Activated naive CD4-positive, alpha-beta T cell treated with anti-CD3 and anti-CD28 coated beads, Interleukin-2, amount 50 U/mL, for 16 hours (primary cell): ENCODE data around the gene TRIP13.
"Not testable (repeated sequence)": the region's sequence is repeated elsewhere in the genome, so short reads cannot be mapped to it uniquely, and the experiment has no call there.

ENCODE experiments used
- DNase-seq: peaks from one replicate; pipeline ENCODE4 v3.0.0-alpha.2; 2020

TRIP13 gene

GRCh38 chr5:893137-893506 lies 438 bp downstream of the TRIP13 start:
- DNase-seq: no peak

DNA sequence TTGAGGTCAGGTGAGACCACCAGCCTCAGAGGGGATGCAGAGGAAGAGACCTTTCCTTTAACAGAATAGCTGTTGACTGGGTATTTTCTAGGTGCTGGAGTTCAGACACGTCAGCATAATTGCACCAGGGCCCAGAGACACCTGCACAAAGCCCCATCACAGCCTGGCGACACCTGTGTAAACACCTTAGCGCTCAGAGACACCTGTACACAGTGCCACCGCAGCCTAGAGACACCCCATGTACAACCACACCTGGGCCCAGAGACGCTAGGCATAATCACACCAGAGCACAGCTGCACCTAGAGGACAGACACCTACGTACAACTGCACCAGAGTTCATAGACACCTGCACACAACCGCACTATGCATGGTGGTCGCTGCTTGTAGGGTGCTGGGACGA lies 1.0 kb downstream of the TRIP13 start:
- DNase-seq: no peak

DNA sequence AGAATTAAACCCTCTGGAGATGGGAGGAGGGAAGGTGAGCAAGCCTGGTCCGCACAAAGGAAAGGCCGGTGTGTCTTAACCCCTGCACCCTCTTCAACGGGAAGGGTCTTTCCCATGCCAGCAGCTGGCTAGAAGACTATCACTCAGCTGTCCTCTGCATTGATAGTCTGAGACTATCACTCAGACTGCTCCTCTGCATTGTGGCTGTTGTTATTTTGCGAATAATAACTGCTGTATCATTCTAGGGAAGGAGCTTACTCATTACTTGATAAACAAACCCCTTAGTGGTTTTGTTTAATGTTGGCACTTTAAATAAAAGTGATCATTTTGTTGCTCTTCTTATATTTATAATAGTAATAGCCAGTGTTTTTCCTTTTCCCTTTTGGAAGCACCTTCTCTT lies 8.1 kb downstream of the TRIP13 start:
- no peak for DNase-seq

- no peak for DNase-seq
Measured at GRCh38 chr5:902129-902916, 9.6 kb downstream of the TRIP13 start.

- no peak for DNase-seq
Measured at GRCh38 chr5:903756-904096, 11.0 kb downstream of the TRIP13 start.

DNA sequence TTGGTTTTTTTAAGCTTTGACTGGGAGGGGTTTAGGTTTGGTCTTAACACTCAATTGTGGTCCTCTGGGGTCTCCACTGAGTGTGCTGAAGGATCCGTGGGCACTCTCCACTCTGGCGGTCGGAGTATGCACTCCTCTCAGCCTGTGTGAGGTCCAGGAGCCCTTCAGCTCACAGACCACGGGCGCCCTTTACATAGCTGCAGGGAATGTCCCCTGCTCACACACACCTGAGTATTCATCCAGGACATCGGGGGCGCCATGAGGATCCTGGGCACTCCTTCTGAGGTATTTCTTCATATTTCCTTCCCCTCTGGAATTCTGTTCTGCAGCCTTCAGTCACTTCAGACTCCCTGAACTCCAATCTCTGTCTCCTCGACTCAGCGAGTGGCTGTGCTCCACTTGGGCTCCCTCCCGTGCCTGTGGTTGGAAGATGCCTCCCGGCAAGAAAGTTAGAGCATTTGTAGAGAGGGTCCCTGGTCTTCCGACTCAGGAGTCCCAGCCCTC lies 12.5 kb downstream of the TRIP13 start:
- DNase-seq: no peak

- no peak for DNase-seq
Measured at GRCh38 chr5:907366-907910, 14.8 kb downstream of the TRIP13 start.

DNA sequence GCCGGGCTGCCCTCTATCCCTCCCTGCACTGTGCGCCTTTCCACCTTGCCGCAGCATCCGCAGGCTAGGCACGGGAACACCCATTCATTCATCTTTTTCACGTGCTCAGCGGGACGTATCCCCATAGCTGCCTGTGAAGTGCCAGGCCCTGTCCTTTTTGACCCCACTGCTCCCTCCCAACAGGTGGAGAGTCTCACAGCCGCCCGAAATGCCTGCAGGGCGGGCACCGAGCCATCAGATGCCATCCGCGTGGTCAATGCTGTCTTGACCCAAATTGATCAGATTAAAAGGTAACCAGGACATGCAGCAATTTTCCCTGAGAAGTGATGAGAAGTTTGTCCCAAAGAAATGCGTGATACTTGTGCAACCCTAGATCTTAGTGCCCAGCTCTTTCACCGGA lies 15.5 kb downstream of the TRIP13 start:
- no peak for DNase-seq

GRCh38 chr5:909086-909485 lies 16.4 kb downstream of the TRIP13 start:
- DNase-seq: no peak

- no peak for DNase-seq
Measured at GRCh38 chr5:909994-910768, 17.5 kb downstream of the TRIP13 start.

GRCh38 chr5:910769-911160 lies 18.1 kb downstream of the TRIP13 start:
- DNase-seq: no peak

DNA sequence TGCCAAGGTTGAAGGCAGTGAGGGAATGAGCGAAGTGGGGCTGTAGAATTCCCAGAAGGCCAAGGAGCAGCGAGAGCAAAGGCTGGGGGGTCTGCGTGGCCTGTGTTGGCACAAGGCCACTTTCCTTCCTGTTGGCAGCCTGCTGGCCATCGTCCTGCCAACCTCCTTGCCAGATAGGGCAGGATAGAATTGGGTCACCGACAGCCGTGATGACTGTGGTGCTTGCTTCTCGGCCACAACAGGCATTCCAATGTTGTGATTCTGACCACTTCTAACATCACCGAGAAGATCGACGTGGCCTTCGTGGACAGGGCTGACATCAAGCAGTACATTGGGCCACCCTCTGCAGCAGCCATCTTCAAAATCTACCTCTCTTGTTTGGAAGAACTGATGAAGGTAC lies 18.9 kb downstream of the TRIP13 start:
- DNase-seq: no peak

- DNase-seq: peak; percentile 37
Measured at GRCh38 chr5:912280-913091, 19.8 kb downstream of the TRIP13 start.

DNA sequence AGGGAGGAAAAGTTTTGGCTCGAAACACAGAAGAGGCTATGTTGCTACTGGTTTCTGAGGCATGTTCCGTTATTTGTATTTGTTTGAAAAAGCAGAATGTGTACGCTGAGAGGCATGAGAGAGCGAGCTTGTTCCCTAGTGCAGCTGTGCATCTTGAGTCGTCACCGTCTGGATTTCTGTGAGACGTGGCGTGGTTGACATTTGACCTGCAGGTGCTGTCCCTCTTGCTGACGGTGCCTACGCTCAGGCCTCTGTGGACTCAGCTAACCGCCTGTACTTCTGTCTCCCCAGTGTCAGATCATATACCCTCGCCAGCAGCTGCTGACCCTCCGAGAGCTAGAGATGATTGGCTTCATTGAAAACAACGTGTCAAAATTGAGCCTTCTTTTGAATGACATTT lies 21.5 kb downstream of the TRIP13 start:
- no peak for DNase-seq

- no peak for DNase-seq
Measured at GRCh38 chr5:914612-915011, 21.9 kb downstream of the TRIP13 start.

GRCh38 chr5:915346-915745 lies 22.7 kb downstream of the TRIP13 start:
- DNase-seq: not testable (repeated sequence)

DNA sequence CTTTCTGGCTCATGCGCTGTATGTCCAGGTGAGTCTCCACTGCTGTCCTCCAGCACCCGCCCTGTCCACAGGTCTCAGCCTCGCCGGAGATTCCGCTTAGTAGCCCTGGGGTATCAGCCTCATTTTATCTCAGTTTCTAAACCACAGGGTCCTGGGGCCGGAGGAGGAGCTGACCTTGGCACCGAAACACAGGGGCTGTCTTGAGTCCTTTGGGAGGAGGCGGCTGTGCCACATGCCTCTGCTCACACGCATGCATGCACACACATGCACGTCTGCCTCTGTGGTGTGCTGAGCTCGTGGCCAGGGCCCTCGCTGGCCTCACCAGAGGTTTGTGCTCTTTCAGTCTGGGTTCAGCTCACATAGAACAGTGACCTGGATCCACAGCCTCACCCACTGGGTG lies 23.3 kb downstream of the TRIP13 start:
- no peak for DNase-seq

- no peak for DNase-seq
Measured at GRCh38 chr5:916441-917293, 24.0 kb downstream of the TRIP13 start.

DNA sequence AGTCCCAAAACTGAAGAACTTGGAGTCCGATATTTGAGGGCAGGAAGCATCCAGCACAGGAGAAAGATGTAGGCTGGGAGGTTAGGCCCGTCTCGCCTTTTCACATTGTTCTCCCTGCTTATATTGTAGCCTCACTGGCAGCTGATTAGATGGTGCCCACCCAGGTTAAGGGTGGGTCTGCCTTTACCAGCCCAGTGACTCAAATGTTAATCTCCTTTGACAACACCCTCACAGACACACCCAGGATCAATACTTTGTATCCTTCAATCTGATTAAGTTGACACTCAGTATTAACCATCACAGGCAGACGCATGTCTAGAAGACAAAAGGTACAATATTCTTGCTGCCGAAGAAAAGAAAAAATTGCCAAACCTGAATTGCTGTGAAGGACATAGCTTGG lies 26.0 kb downstream of the TRIP13 start:
- DNase-seq: not testable (repeated sequence)

DNA sequence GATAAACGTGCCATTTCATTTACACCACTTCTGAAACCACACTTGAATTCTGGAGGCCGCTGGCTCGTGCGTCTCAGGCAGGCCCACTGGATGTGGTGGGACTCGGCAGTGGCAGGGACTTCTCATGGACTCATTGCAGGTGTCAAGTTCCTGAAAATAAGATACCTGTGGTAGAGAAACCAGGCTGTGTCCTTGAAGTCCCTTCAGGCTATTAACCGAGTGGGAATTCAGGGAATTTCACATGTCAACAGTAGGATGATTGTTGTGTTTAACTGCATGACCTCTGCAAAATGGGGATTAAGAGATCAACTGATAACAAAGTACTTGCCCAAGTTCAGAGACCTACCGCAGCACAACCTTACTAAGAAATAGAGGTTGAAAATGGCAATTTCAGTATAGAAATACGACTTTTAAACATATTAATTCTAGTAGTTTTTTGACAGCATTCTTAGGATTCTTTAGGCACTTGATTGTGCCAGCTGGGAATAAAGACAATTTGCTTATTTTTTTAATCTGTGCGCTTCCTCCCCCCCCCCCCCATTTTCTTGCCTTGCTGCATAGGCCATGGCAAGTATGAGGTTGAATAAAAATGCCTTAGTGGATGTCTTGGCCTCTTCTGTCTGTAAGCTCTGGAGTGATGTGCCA lies 26.8 kb downstream of the TRIP13 start:
- DNase-seq: no peak

- no peak for DNase-seq
Measured at GRCh38 chr5:920321-920720, 27.6 kb downstream of the TRIP13 start.
